GM10248 (cell line): ENCODE data around the gene GRK3.

Source experiments
- CTCF ChIA-PET: fragments of 300-600 bp; sonication (Branson Sonifier 250); formaldehyde crosslinking; extraction: SDS; loops from one replicate; lab custom pipeline; 2021; ENCODE audit warnings: antibody characterized with exemption; lab: Yijun Ruan, JAX
- POLR2A ChIA-PET: fragments of 350-650 bp; sonication (Branson Sonifier 250); formaldehyde crosslinking; extraction: SDS; loops from one replicate; lab custom pipeline; 2020; ENCODE audit warnings: antibody characterized with exemption; lab: Yijun Ruan, JAX
- DNase-seq: peaks from one replicate; pipeline ENCODE4 v3.0.0; 2012; ENCODE audit errors: extremely low spot score
- CTCF ChIP-seq: IDR thresholded peaks from 2 replicates; pipeline ENCODE4 v1.5.1; 2012; ENCODE audit warnings: mild to moderate bottlenecking, low read depth; ENCODE audit errors: extremely low read depth, missing control alignments, control extremely low read depth

GRK3 gene

GRCh38 chr22:25680051-25680450 is 115.6 kb downstream of the GRK3 start:
- no peak for TF ChIP-seq CTCF
- ChIA-PET CTCF (no interaction called here), POLR2A (no interaction called here)
- DNase-seq, result no peak

GRCh38 chr22:25680956-25681355 is 116.5 kb downstream of the GRK3 start:
- DNase-seq, result no peak
- CTCF ChIA-PET, result no interaction called here
- POLR2A ChIA-PET, result no interaction called here
- no peak for TF ChIP-seq CTCF

DNA sequence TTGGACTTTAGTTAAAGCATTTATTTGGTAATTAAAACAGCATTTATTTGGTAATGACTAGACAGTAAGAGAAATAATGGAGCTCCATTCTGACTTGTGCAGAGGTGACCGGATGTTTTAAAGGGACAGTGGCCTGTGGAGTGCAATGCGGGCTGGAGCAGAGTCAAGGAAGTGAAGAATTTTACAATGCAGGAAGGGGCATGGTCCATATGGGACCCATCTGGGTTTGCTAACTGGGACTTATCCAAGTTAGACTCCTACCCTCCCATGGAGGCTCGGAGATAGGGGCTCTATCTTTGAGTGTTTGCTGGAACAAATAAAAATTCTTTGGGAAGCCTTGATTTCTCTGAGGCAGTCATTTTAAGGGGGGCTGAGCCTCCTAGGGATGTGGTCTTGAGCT is 117.6 kb downstream of the GRK3 start:
- no peak for TF ChIP-seq CTCF
- no peak for DNase-seq
- POLR2A ChIA-PET, result no interaction called here
- CTCF ChIA-PET, result interaction anchor here (1.1 to 1.6 kb wide), 2 partner anchors 12 to 62 kb away, joined by 3 read pairs; no protein-coding TSS in a partner anchor

- no peak for DNase-seq
- POLR2A ChIA-PET, result no interaction called here
- CTCF ChIA-PET, result interaction anchor here (1.1 to 1.5 kb wide), 2 partner anchors 14 to 17 kb away, joined by 3 read pairs; no protein-coding TSS in a partner anchor
- no peak for TF ChIP-seq CTCF
Observed at GRCh38 chr22:25688627-25689026, 124.2 kb downstream of the GRK3 start.

DNA sequence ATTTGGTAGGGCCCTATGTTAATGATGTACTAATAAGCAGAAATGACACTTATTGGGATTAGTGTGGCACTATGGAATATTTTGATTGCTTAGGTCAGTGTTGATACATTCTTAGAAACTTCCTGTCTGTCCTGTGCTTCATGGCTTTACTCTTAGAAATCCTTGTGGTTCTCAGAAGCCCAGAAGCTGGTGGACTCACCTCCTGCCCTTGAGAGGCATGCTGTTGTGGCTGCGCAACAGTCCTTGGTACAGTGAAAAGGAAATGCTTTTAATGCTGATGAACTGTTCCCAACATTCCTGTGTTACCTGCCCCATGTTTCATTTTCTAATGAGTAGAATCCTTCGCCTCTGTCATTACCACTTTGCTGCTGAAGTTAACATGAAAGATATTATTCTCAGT is 125.2 kb downstream of the GRK3 start:
- no peak for TF ChIP-seq CTCF
- ChIA-PET POLR2A (no interaction called here), CTCF (no interaction called here)
- DNase-seq, result no peak

- ChIA-PET CTCF (no interaction called here), POLR2A (interaction anchor here (0.6 kb wide), 1 partner anchor 153 kb away, joined by 7 read pairs; no protein-coding TSS in a partner anchor)
- DNase-seq, result peak; percentile 24
- TF ChIP-seq CTCF, result no peak
Observed at GRCh38 chr22:25690798-25691197, 126.3 kb downstream of the GRK3 start.
